A549 (cell line): ENCODE results near the gene CPLANE1. TPM values are rescaled to one million over a fixed set of nuclear protein-coding genes. Genes with fewer than 3 reads are reported as not detected.
A peak's percentile ranks its signal among the peaks of the same experiment; 100 is the strongest.
"Not testable (repeated sequence)": the region's sequence is repeated elsewhere in the genome, so short reads cannot be mapped to it uniquely, and the experiment has no call there.

Experiments
- ATAC-seq, 2 experiments: fragments of 200-7000 bp in 1 of 2; fragments of >200 bp in 1 of 2; cut with Nextera tagmentation in 1 of 2; cut with Tn5 transposase in 1 of 2; 3 replicates each; pipeline versions ENCODE4 v1.8.0 to v1.9.1; 2018 to 2020; ENCODE audit warnings: mild to moderate bottlenecking in 1 of 2, moderate library complexity in 1 of 2
- CTCF ChIA-PET: fragments of 300-600 bp; sonication (Branson Sonifier 250); formaldehyde crosslinking; extraction: SDS; loops from one replicate; lab custom pipeline; 2021; ENCODE audit warnings: antibody characterized with exemption, inconsistent platforms; lab: Yijun Ruan, JAX
- POLR2A ChIA-PET: fragments of 350-600 bp; formaldehyde crosslinking; extraction: SDS; loops from one replicate; lab custom pipeline; 2021; ENCODE audit warnings: antibody characterized with exemption, inconsistent platforms; lab: Yijun Ruan, JAX
- DNase-seq, 2 experiments: peaks; one replicate each; pipeline versions ENCODE4 v3.0.0 to v3.0.0-alpha.2; 2011 to 2016; ENCODE audit warnings: low read depth in 1 of 2, low spot score in 1 of 2
- FAIRE-seq: peaks from 2 replicates; lab custom pipeline; 2011; peaks lifted over from hg19 to GRCh38; lab: Jason Lieb, UNC
- H3K27ac ChIP-seq, 2 experiments: fragments of >200 bp; sonication (Bioruptor Twin); formaldehyde crosslinking; 3 replicates each; pipeline ENCODE4 v1.5.1; 2016 to 2017
- H3K4me1 ChIP-seq: fragments of >200 bp; sonication (Bioruptor Twin); formaldehyde crosslinking; 3 replicates; pipeline ENCODE4 v1.6.1; 2016
- H3K4me2 ChIP-seq: fragments of >200 bp; sonication (Bioruptor Twin); formaldehyde crosslinking; 3 replicates; pipeline ENCODE4 v1.6.1; 2016
- H3K4me3 ChIP-seq: fragments of >200 bp; sonication (Bioruptor Twin); formaldehyde crosslinking; 3 replicates; pipeline ENCODE4 v1.5.1; 2016
- H3K9me3 ChIP-seq: fragments of >200 bp; sonication (Bioruptor Twin); formaldehyde crosslinking; 3 replicates; pipeline ENCODE4 v1.6.1; 2016
- CHD4 ChIP-seq: fragments of 200-600 bp; sonication (generic); IDR thresholded peaks from 2 replicates; pipeline ENCODE4 v1.6.1; 2016; ENCODE audit warnings: antibody characterized with exemption, mild to moderate bottlenecking, borderline replicate concordance
- EHMT2 ChIP-seq: fragments of 200-600 bp; sonication (generic); IDR thresholded peaks from 2 replicates; pipeline ENCODE4 v1.6.1; 2016; ENCODE audit warnings: antibody characterized with exemption, low read depth, mild to moderate bottlenecking, moderate library complexity
- EP300 ChIP-seq, 2 experiments: fragments of >200 bp; sonication (Bioruptor Twin); formaldehyde crosslinking; IDR thresholded peaks; 2 replicates in 1 of 2; 3 replicates in 1 of 2; pipeline ENCODE4 v1.6.1; 2016 to 2017
- ESRRA ChIP-seq: fragments of 150-350 bp; IDR thresholded peaks from 2 replicates; pipeline ENCODE4 v1.6.1; 2014; ENCODE audit warnings: mild to moderate bottlenecking, low read length, borderline replicate concordance
- GATA3 ChIP-seq: IDR thresholded peaks from 2 replicates; pipeline ENCODE4 v1.6.1; 2012; ENCODE audit warnings: borderline replicate concordance
- HMGXB4 ChIP-seq: fragments of 250-450 bp; sonication (Bioruptor Pico); IDR thresholded peaks from 2 replicates; pipeline ENCODE4 v1.5.0; 2021; ENCODE audit warnings: mild to moderate bottlenecking, moderate library complexity, borderline replicate concordance
- HOXB13 ChIP-seq: fragments of 250-450 bp; sonication (Bioruptor Pico); IDR thresholded peaks from 2 replicates; pipeline ENCODE4 v1.5.0; 2020; ENCODE audit warnings: low read depth, mild to moderate bottlenecking, moderate library complexity
- KDM5A ChIP-seq: fragments of 200-600 bp; sonication (generic); IDR thresholded peaks from 2 replicates; pipeline ENCODE4 v1.6.1; 2016; ENCODE audit warnings: antibody characterized with exemption, mild to moderate bottlenecking
- MAFK ChIP-seq: fragments of 450-650 bp; IDR thresholded peaks from 2 replicates; pipeline ENCODE4 v1.6.1; 2014; ENCODE audit not compliant: partially characterized antibody
- MAZ ChIP-seq: fragments of 150-350 bp; IDR thresholded peaks from 2 replicates; pipeline ENCODE4 v1.6.1; 2014; ENCODE audit warnings: antibody characterized with exemption, low read depth, low read length, borderline replicate concordance
- NFE2L2 ChIP-seq: fragments of 150-350 bp; conservative IDR thresholded peaks from 2 replicates; pipeline ENCODE4 v1.6.1; 2014; ENCODE audit warnings: low read length
- RARB ChIP-seq: fragments of 250-450 bp; sonication (Bioruptor Pico); IDR thresholded peaks from 2 replicates; pipeline ENCODE4 v1.8.0; 2021; ENCODE audit warnings: mild to moderate bottlenecking, moderate library complexity
- RFX5 ChIP-seq: fragments of 450-650 bp; IDR thresholded peaks from 2 replicates; pipeline ENCODE4 v1.7.1; 2014; ENCODE audit warnings: antibody characterized with exemption, mild to moderate bottlenecking, moderate library complexity
- RNF2 ChIP-seq: fragments of 200-600 bp; sonication (generic); IDR thresholded peaks from 2 replicates; pipeline ENCODE4 v1.6.1; 2016; ENCODE audit warnings: low read depth, mild to moderate bottlenecking, antibody characterized with exemption, moderate library complexity, borderline replicate concordance
- SREBF2 ChIP-seq: fragments of 450-650 bp; IDR thresholded peaks from 2 replicates; pipeline ENCODE4 v1.6.1; 2014; ENCODE audit warnings: mild to moderate bottlenecking, moderate library complexity
- USF2 ChIP-seq: fragments of 450-650 bp; IDR thresholded peaks from 2 replicates; pipeline ENCODE4 v1.6.1; 2014; ENCODE audit warnings: antibody characterized with exemption
- ZFP36 ChIP-seq: fragments of 450-650 bp; IDR thresholded peaks from 2 replicates; pipeline ENCODE4 v1.6.1; 2014; ENCODE audit warnings: borderline replicate concordance; ENCODE audit not compliant: partially characterized antibody
- ZSCAN20 ChIP-seq: fragments of 250-450 bp; sonication (Bioruptor Pico); IDR thresholded peaks from 2 replicates; pipeline ENCODE4 v1.8.0; 2022; ENCODE audit warnings: mild to moderate bottlenecking, moderate library complexity
- WGBS: methylation state at CpG from one replicate; pipeline ENCODE4 v1.1.6; 2017; ENCODE audit errors: missing lambda C conversion rate; 5-methylcytosine and 5-hydroxymethylcytosine counted together
- polyA plus RNA-seq, 4 experiments: library from polyadenylated mRNA; depleted of rRNA in 3 of 4; stranded (reverse); fragments of >200 nt; fragmentation: RNase III in 1 of 4; extraction: RNeasy Plus Mini Kit Qiagen cat#74134 plus additional on column Dnase treatment in 1 of 4; gene quantifications; 2 replicates in 3 of 4; 3 replicates in 1 of 4; pipeline ENCODE4 v1.2.3, GENCODE V29; 2011 to 2017
- TF ChIP-seq, protein P1 (sequence below): IDR thresholded peaks from 2 replicates; pipeline ENCODE4 v1.6.1; 2012; ENCODE audit warnings: low read depth, borderline replicate concordance

The CPLANE1 gene
- polyA plus RNA-seq, 2 of the 4 experiments (the other 2 are of a cell fraction) = 5.5 to 15.7 TPM

GRCh38 chr5:37283214-37283820 lies 34.1 kb upstream of the CPLANE1 start:
- WGBS = 83% methylated on average over 5 of the region's 5 CpGs
- Histone ChIP-seq H3K27ac (no peak overlapping the region), H3K4me1 (no peaks in the 10 kb centered on the region), H3K4me2 (no peak overlapping the region), H3K9me3 (peaks cover 45% of the 10 kb centered on the region), H3K4me3 (no peak overlapping the region)
- ATAC-seq (peak in 1 of 2 experiments; percentile 39; a peak in 1 of 6 replicates), FAIRE-seq (no peak), DNase-seq (peak in 1 of 2 experiments; percentile 27)
- ChIA-PET POLR2A (no interaction called here), CTCF (interaction anchor here (1.1 kb wide), 1 partner anchor 35 kb away, joined by 4 read pairs; no protein-coding TSS in a partner anchor)
- TF ChIP-seq HOXB13 (no peak), ZFP36 (peak; percentile 97)

DNA sequence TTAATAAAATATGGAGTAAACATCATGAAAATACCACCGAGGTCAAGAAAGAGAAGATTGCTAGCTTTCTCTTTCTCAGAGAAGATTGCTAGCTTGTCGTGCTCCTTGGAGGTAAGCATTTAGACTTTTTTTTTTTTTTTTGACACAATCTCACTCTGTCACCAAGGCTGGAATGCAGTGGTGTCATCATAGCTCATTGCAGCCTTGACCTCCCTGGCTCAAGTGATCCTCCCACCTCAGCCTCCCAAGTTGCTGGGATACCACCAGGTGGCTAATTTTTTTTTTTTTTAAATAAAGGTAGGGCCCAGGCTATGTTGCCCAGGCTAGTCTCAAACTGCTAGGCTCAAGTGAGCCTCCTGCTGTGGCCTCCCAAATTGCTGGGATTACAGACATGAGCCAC lies 26.3 kb upstream of the CPLANE1 start:
- Histone ChIP-seq H3K9me3 (peaks cover 32% of the 10 kb centered on the region; the same call in 2 of the 3 replicates), H3K4me2 (no peak overlapping the region), H3K4me3 (no peak overlapping the region), H3K27ac (no peak overlapping the region), H3K4me1 (peaks cover 11% of the 10 kb centered on the region)
- TF ChIP-seq RFX5 = no peak
- TF ChIP-seq HOXB13 = no peak
- no peak for TF ChIP-seq USF2
- no peak for TF ChIP-seq KDM5A
- TF ChIP-seq EHMT2 = no peak
- 72% methylated on average over 2 of the region's 2 CpGs for WGBS
- ChIA-PET POLR2A (no interaction called here), CTCF (interaction anchor here (0.6 kb wide), 1 partner anchor 416 kb away, joined by 3 read pairs; no protein-coding TSS in a partner anchor)
- no peak for FAIRE-seq
- ATAC-seq = no peak
- DNase-seq = peak in 1 of 2 experiments; percentile 12

GRCh38 chr5:37272511-37272910 lies 23.3 kb upstream of the CPLANE1 start:
- ChIA-PET POLR2A (interaction anchor here (0.9 to 1.7 kb wide), 3 partner anchors 13 to 98 kb away, joined by 3 to 27 read pairs (median 5); partner anchors contain the start of genes CPLANE1 and NUP155), CTCF (interaction anchor here (1.5 kb wide), 1 partner anchor 18 kb away, joined by 3 read pairs; no protein-coding TSS in a partner anchor)
- no peak for TF ChIP-seq RNF2
- no peak; a peak in 1 of 5 replicates for TF ChIP-seq EP300 (IDR thresholded peaks at IDR 0.05)
- TF ChIP-seq GATA3 = peak; percentile 31; the same call in 1 of the 2 replicates
- TF ChIP-seq CHD4 = no peak
- TF ChIP-seq MAZ = no peak
- peak; percentile 94 for TF ChIP-seq ESRRA
- TF ChIP-seq MAFK = no peak
- TF ChIP-seq ZSCAN20 = no peak
- Histone ChIP-seq H3K27ac (peak overlapping the region; percentile 82 to 85), H3K9me3 (peaks cover 30% of the 10 kb centered on the region; the same call in 2 of the 3 replicates), H3K4me3 (no peak overlapping the region), H3K4me1 (peaks cover 11% of the 10 kb centered on the region), H3K4me2 (peak overlapping the region; percentile 62)
- DNase-seq (peak; percentile 41 to 88), FAIRE-seq (no peak), ATAC-seq (peak; percentile 97 to 99)
- WGBS = 17% methylated on average over 1 of the region's 1 CpG

GRCh38 chr5:37268100-37268499 lies 18.9 kb upstream of the CPLANE1 start:
- CTCF ChIA-PET, H3K4me3 ChIP-seq, DNase-seq, ATAC-seq, FAIRE-seq, POLR2A ChIA-PET, H3K27ac ChIP-seq, H3K4me2 ChIP-seq: not testable (repeated sequence)
- Histone ChIP-seq H3K9me3 (peaks cover 26% of the 10 kb centered on the region; the same call in 2 of the 3 replicates), H3K4me1 (peaks cover 11% of the 10 kb centered on the region)

DNA sequence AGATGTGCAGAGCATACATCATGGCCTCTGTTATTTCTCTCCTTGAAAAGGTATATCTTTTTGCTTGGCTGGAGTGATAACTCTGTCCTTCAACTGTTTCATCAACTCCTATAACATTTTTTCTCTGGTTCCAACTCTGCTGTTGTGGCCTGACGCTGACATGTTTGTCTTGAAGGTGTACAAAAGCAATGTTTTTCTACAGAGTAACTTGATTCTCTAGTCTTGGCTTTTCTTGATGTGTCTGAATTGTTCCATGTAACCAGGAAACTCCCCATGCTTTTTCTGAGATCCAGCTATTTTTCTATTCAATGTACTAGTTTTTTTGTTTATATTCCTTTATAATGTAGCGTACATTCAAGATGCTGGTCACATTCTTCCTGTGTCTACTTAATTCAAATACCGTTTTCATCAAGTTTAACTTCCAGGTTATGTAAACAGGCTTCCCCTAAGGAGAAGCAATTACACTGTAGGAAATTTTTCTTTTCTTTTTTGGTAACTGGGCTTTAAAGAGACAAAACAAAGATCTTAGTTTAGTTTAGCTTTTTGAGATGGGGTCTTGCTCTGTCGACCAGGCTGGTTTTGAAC lies 6.7 kb upstream of the CPLANE1 start:
- ChIA-PET CTCF (no interaction called here), POLR2A (no interaction called here)
- H3K27ac ChIP-seq = no peak overlapping the region
- ATAC-seq = no peak
- 86% methylated on average over 4 of the region's 4 CpGs for WGBS
- H3K4me3 ChIP-seq = no peak overlapping the region
- H3K4me2 ChIP-seq = no peak overlapping the region
- no peak for DNase-seq
- no peak for FAIRE-seq
- H3K4me1 ChIP-seq = no peaks in the 10 kb centered on the region
- no peaks in the 10 kb centered on the region for H3K9me3 ChIP-seq
- no peak for TF ChIP-seq ZFP36
- no peak for TF ChIP-seq HMGXB4 (CRISPR knock-in tag)
- TF ChIP-seq NFE2L2 = no peak
- TF ChIP-seq GATA3 = no peak
- no peak for TF ChIP-seq RARB (CRISPR knock-in tag)
- TF ChIP-seq, protein P1, sequence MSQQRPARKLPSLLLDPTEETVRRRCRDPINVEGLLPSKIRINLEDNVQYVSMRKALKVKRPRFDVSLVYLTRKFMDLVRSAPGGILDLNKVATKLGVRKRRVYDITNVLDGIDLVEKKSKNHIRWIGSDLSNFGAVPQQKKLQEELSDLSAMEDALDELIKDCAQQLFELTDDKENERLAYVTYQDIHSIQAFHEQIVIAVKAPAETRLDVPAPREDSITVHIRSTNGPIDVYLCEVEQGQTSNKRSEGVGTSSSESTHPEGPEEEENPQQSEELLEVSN = no peak
- TF ChIP-seq SREBF2 = no peak
